Trophoblast cell (in vitro differentiated cells and primary cell): ENCODE measurements around the gene RAD51.

Experiments used
- DNase-seq, 2 donors: peaks; one replicate each; pipeline ENCODE4 v3.0.0-alpha.2; 2016
- H2AFZ ChIP-seq: 2 replicates; pipeline ENCODE4 v1.6.1; 2013; ENCODE audit warnings: low read length, moderate library complexity, mild to moderate bottlenecking; ENCODE audit not compliant: insufficient read depth, poor library complexity
- H2AK5ac ChIP-seq: 2 replicates; pipeline ENCODE4 v1.6.1; 2013; ENCODE audit warnings: mild to moderate bottlenecking, low read length
- H2BK120ac ChIP-seq: 2 replicates; pipeline ENCODE4 v1.6.1; 2013; ENCODE audit warnings: low read length, mild to moderate bottlenecking, moderate library complexity; ENCODE audit not compliant: insufficient read depth, poor library complexity
- H2BK12ac ChIP-seq: 2 replicates; pipeline ENCODE4 v1.6.1; 2013; ENCODE audit warnings: mild to moderate bottlenecking, low read length, moderate library complexity
- H2BK5ac ChIP-seq: 2 replicates; pipeline ENCODE4 v1.6.1; 2013; ENCODE audit warnings: low read length, low read depth, moderate library complexity, mild to moderate bottlenecking; ENCODE audit not compliant: poor library complexity
- H3K14ac ChIP-seq: 2 replicates; pipeline ENCODE4 v1.6.1; 2013; ENCODE audit warnings: mild to moderate bottlenecking, low read length
- H3K18ac ChIP-seq: 2 replicates; pipeline ENCODE4 v1.6.1; 2013; ENCODE audit warnings: mild to moderate bottlenecking, low read length
- H3K23ac ChIP-seq: 2 replicates; pipeline ENCODE4 v1.6.1; 2013; ENCODE audit warnings: low read length
- H3K27ac ChIP-seq: 2 replicates; pipeline ENCODE4 v1.5.1; 2013; ENCODE audit warnings: low read depth, mild to moderate bottlenecking, inconsistent platforms, low read length, moderate library complexity
- H3K27me3 ChIP-seq: 2 replicates; pipeline ENCODE4 v1.6.1; 2013; ENCODE audit warnings: inconsistent platforms, mild to moderate bottlenecking, low read length, moderate library complexity; ENCODE audit not compliant: insufficient read depth
- H3K36me3 ChIP-seq, 2 experiments: 1 replicate in 1 of 2; 2 replicates in 1 of 2; pipeline ENCODE4 v1.6.1; 2013; ENCODE audit warnings: low read length in 2 of 2, mild to moderate bottlenecking in 2 of 2, moderate library complexity in 1 of 2; ENCODE audit not compliant: insufficient read depth in 2 of 2, control insufficient read depth in 1 of 2
- H3K4ac ChIP-seq: 2 replicates; pipeline ENCODE4 v1.6.1; 2013; ENCODE audit warnings: low read depth, mild to moderate bottlenecking, low read length, moderate library complexity
- H3K4me1 ChIP-seq, 2 experiments: 1 replicate in 1 of 2; 2 replicates in 1 of 2; pipeline ENCODE4 v1.6.1; 2013; ENCODE audit warnings: low read length in 2 of 2, mild to moderate bottlenecking in 2 of 2, moderate library complexity in 1 of 2; ENCODE audit not compliant: insufficient read depth in 2 of 2, control insufficient read depth in 1 of 2
- H3K4me2 ChIP-seq: 2 replicates; pipeline ENCODE4 v1.6.1; 2013; ENCODE audit warnings: inconsistent platforms, mild to moderate bottlenecking, low read length, moderate library complexity
- H3K4me3 ChIP-seq: 2 replicates; pipeline ENCODE4 v1.5.1; 2013; ENCODE audit warnings: mild to moderate bottlenecking, low read depth, low read length, inconsistent platforms
- H3K79me1 ChIP-seq: one replicate; pipeline ENCODE4 v1.6.1; 2013; ENCODE audit warnings: low read length
- H3K79me2 ChIP-seq: 2 replicates; pipeline ENCODE4 v1.6.1; 2013; ENCODE audit warnings: low read length, mild to moderate bottlenecking; ENCODE audit not compliant: control insufficient read depth, insufficient read depth, poor library complexity
- H3K9ac ChIP-seq: 2 replicates; pipeline ENCODE4 v1.6.1; 2013; ENCODE audit warnings: mild to moderate bottlenecking, low read length
- H3K9me3 ChIP-seq: 2 replicates; pipeline ENCODE4 v1.6.1; 2013; ENCODE audit warnings: low read depth, mild to moderate bottlenecking, control low read depth, inconsistent platforms, low read length; ENCODE audit not compliant: insufficient read depth
- H4K12ac ChIP-seq: 2 replicates; pipeline ENCODE4 v1.6.1; 2013; ENCODE audit warnings: low read depth, mild to moderate bottlenecking, low read length, moderate library complexity
- H4K8ac ChIP-seq: 2 replicates; pipeline ENCODE4 v1.6.1; 2013; ENCODE audit warnings: low read depth, mild to moderate bottlenecking, low read length, moderate library complexity
- H4K91ac ChIP-seq: one replicate; pipeline ENCODE4 v1.6.1; 2013; ENCODE audit warnings: low read depth, mild to moderate bottlenecking, low read length, moderate library complexity
- WGBS: extraction: QIAGEN DNeasy Blood & Tissue Kit; methylation state at CpG from one replicate; pipeline ENCODE4 v1.1.7; 2013; ENCODE audit warnings: missing lambda C conversion rate; ENCODE audit not compliant: insufficient read length, insufficient coverage; ENCODE audit errors: extremely low coverage; 5-methylcytosine and 5-hydroxymethylcytosine counted together

RAD51 gene

DNA sequence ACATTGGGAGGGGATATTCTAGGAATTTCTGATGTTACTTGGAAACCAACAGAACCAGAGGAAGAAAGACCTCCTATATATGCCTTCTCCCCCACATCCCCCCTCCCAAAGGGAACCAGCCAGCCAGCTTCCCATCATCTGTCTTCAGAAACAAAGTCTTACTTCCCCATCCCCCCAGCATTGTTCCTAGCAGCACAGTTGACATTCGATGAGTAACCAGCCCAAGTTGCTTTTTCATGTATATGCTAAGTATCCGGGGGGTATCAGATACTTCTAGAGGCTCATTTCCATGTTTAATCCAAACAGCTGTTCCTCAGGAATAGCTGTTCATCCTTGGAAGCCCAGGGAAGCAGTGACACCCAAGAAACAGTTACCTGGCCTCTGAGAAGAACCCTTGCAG is 44.1 kb downstream of the RAD51 start:
- no peak overlapping the region for H2BK5ac ChIP-seq
- H3K14ac ChIP-seq: no peak overlapping the region
- peaks cover 3% of the 10 kb centered on the region in 2 experiments for H3K4me1 ChIP-seq
- no peaks in the 10 kb centered on the region for H3K9me3 ChIP-seq
- no peak overlapping the region for H2BK12ac ChIP-seq
- no peaks in the 10 kb centered on the region for H3K79me2 ChIP-seq
- H3K27me3 ChIP-seq: no peaks in the 10 kb centered on the region
- H3K79me1 ChIP-seq: no peaks in the 10 kb centered on the region
- DNase-seq: no peak
- WGBS: no CpG with 5 or more reads among the region's 2 CpGs
- H3K9ac ChIP-seq: no peak overlapping the region
- H2AFZ ChIP-seq: no peak overlapping the region
- H3K18ac ChIP-seq: no peak overlapping the region
- no peak overlapping the region for H3K4me2 ChIP-seq
- H3K36me3 ChIP-seq: peaks cover 28 to 53% of the 10 kb centered on the region in 2 experiments
- no peak overlapping the region for H4K12ac ChIP-seq
- no peak overlapping the region for H4K8ac ChIP-seq
- H2AK5ac ChIP-seq: no peak overlapping the region
- H3K23ac ChIP-seq: no peak overlapping the region
- no peak overlapping the region for H4K91ac ChIP-seq
- H3K4ac ChIP-seq: no peak overlapping the region
- no peak overlapping the region for H3K27ac ChIP-seq
- no peak overlapping the region for H2BK120ac ChIP-seq
- no peak overlapping the region for H3K4me3 ChIP-seq

- H3K23ac ChIP-seq: no peak overlapping the region
- H3K9ac ChIP-seq: no peak overlapping the region
- no peak overlapping the region for H3K4ac ChIP-seq
- WGBS: no CpG with 5 or more reads among the region's 2 CpGs
- no peak overlapping the region for H3K4me3 ChIP-seq
- H2BK120ac ChIP-seq: no peak overlapping the region
- H3K14ac ChIP-seq: no peak overlapping the region
- no peak overlapping the region for H2AK5ac ChIP-seq
- no peak overlapping the region for H2BK12ac ChIP-seq
- no peak overlapping the region for H3K27ac ChIP-seq
- no peaks in the 10 kb centered on the region for H3K79me1 ChIP-seq
- H3K4me2 ChIP-seq: no peak overlapping the region
- no peak overlapping the region for H2AFZ ChIP-seq
- peaks cover 4 to 5% of the 10 kb centered on the region in 2 experiments for H3K4me1 ChIP-seq
- no peak overlapping the region for H4K12ac ChIP-seq
- peaks cover 32 to 54% of the 10 kb centered on the region in 2 experiments for H3K36me3 ChIP-seq
- H4K91ac ChIP-seq: no peak overlapping the region
- H3K79me2 ChIP-seq: no peaks in the 10 kb centered on the region
- no peaks in the 10 kb centered on the region for H3K27me3 ChIP-seq
- H3K9me3 ChIP-seq: no peaks in the 10 kb centered on the region
- no peak overlapping the region for H4K8ac ChIP-seq
- no peak overlapping the region for H2BK5ac ChIP-seq
- no peak overlapping the region for H3K18ac ChIP-seq
- DNase-seq: no peak
Observed at GRCh38 chr15:40739854-40740253, 44.9 kb downstream of the RAD51 start.

- H3K27me3 ChIP-seq: no peaks in the 10 kb centered on the region
- no peak overlapping the region for H2BK120ac ChIP-seq
- H3K79me1 ChIP-seq: no peaks in the 10 kb centered on the region
- H3K4me2 ChIP-seq: no peak overlapping the region
- H3K79me2 ChIP-seq: no peaks in the 10 kb centered on the region
- no peak overlapping the region for H2AFZ ChIP-seq
- no peak overlapping the region for H3K9ac ChIP-seq
- peaks cover 2% of the 10 kb centered on the region for H3K9me3 ChIP-seq
- no peak overlapping the region for H3K4ac ChIP-seq
- no CpG with 5 or more reads among the region's 2 CpGs for WGBS
- no peak overlapping the region for H3K4me3 ChIP-seq
- H3K23ac ChIP-seq: no peak overlapping the region
- H4K12ac ChIP-seq: no peak overlapping the region
- no peak overlapping the region for H3K14ac ChIP-seq
- H2AK5ac ChIP-seq: no peak overlapping the region
- no peak overlapping the region for H2BK5ac ChIP-seq
- no peak overlapping the region for H2BK12ac ChIP-seq
- H4K91ac ChIP-seq: no peak overlapping the region
- no peak overlapping the region for H3K18ac ChIP-seq
- H4K8ac ChIP-seq: no peak overlapping the region
- no peak overlapping the region for H3K27ac ChIP-seq
- DNase-seq: no peak
- peaks cover 4 to 5% of the 10 kb centered on the region in 2 experiments for H3K4me1 ChIP-seq
- peaks cover 24 to 28% of the 10 kb centered on the region in 2 experiments for H3K36me3 ChIP-seq
Observed at GRCh38 chr15:40743485-40743901, 48.5 kb downstream of the RAD51 start.

GRCh38 chr15:40743921-40744814 is 49.2 kb downstream of the RAD51 start:
- Histone ChIP-seq H4K91ac (no peak overlapping the region), H3K23ac (no peak overlapping the region), H3K18ac (no peak overlapping the region), H3K79me2 (no peaks in the 10 kb centered on the region), H3K36me3 (peaks cover 25 to 27% of the 10 kb centered on the region in 2 experiments), H3K14ac (no peak overlapping the region), H3K79me1 (no peaks in the 10 kb centered on the region), H2AFZ (no peak overlapping the region), H3K27ac (no peak overlapping the region), H3K4me2 (no peak overlapping the region), H2BK12ac (no peak overlapping the region), H3K4me3 (no peak overlapping the region), H2BK120ac (no peak overlapping the region), H3K9me3 (peaks cover 2% of the 10 kb centered on the region), H3K4ac (no peak overlapping the region), H3K9ac (no peak overlapping the region), H2BK5ac (no peak overlapping the region), H4K8ac (no peak overlapping the region), H3K27me3 (no peaks in the 10 kb centered on the region), H2AK5ac (no peak overlapping the region), H4K12ac (no peak overlapping the region), H3K4me1 (peaks cover 4 to 5% of the 10 kb centered on the region in 2 experiments)
- WGBS: no CpG with 5 or more reads among the region's 12 CpGs
- peak; percentile 33 to 57 for DNase-seq
